ENCODE data around the gene EBPL. TPM values are rescaled to one million over a fixed set of nuclear protein-coding genes. Genes with fewer than 3 reads are reported as not detected.

Gene EBPL
- total and polyA plus RNA-seq, 2 donors from 2014 or later: 31.4 to 36.8 TPM

- Histone ChIP-seq H3K9me3 (ENCODE audit: control insufficient read depth in 2 of 3, insufficient read depth in 1 of 3, low read length in 3 of 3) (no peaks in the 10 kb centered on the region), H3K27me3 (ENCODE audit: control insufficient read depth, insufficient read depth, low read length) (no peaks in the 10 kb centered on the region), H3K4me1 (ENCODE audit: control insufficient read depth in 2 of 3, insufficient read depth in 2 of 3, low read depth in 1 of 3, low read length in 3 of 3) (peaks cover 0 to 2% (median 0%) of the 10 kb centered on the region in 3 donors), H3K4me3 (ENCODE audit: low read length in 3 of 3) (peak overlapping the region; percentile 45 to 66 (median 49)), H3K27ac (ENCODE audit: low read depth in 2 of 2, low read length in 2 of 2) (no peak overlapping the region), H3K9ac (ENCODE audit: low read length in 3 of 3) (peak overlapping the region in 1 of 3 donors; percentile 21), H3K36me3 (ENCODE audit: control insufficient read depth in 2 of 3, insufficient read depth in 3 of 3, low read length in 3 of 3) (no peaks in the 10 kb centered on the region)
- no peak for FAIRE-seq
- TF ChIP-seq CTCF (IDR thresholded peaks at IDR 0.05; ENCODE audit: borderline replicate concordance, extremely low read depth, insufficient read depth): no peak
- DNase-seq: peak in 2 of 5 donors; percentile 33 to 88
- intact Hi-C loops (cut with DNase I): no loop called here
These were observed 55.5 kb downstream of the EBPL start for GRCh38 chr13:49635599-49636433.

DNA sequence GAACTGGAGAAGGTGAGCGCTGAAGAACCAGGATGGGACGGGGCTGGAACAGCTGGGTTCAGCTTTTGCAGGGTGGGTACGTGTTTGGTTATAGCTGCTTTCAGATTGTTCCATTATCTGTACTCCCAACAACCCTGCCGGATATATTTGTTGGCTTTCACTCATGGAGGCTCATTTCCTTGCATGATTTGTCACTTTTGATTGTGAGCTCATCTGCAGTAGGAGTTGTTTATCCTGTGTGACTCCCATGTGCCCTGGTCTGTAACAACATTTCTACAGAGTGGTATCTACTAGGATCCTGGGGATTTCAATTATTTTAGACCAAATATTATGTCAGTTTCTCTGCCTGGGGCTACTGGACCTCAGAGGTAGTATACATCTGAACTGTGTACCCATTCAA, 57.6 kb downstream of the EBPL start:
- TF ChIP-seq CTCF (IDR thresholded peaks at IDR 0.05; ENCODE audit: borderline replicate concordance, extremely low read depth, insufficient read depth): no peak
- no peaks in the 10 kb centered on the region for H3K27me3 ChIP-seq (ENCODE audit: control insufficient read depth, insufficient read depth, low read length)
- FAIRE-seq (no peak), DNase-seq (no peak)
- no peaks in the 10 kb centered on the region for H3K9me3 ChIP-seq (ENCODE audit: control insufficient read depth in 2 of 3, insufficient read depth in 1 of 3, low read length in 3 of 3)
- intact Hi-C loops (cut with DNase I): no loop called here
- no peak overlapping the region for H3K9ac ChIP-seq (ENCODE audit: low read length in 3 of 3)
- H3K27ac ChIP-seq (ENCODE audit: low read depth in 2 of 2, low read length in 2 of 2): no peak overlapping the region
- H3K4me1 ChIP-seq (ENCODE audit: control insufficient read depth in 2 of 3, insufficient read depth in 2 of 3, low read depth in 1 of 3, low read length in 3 of 3): peaks cover 0 to 2% (median 0%) of the 10 kb centered on the region in 3 donors
- no peak overlapping the region for H3K4me3 ChIP-seq (ENCODE audit: low read length in 3 of 3)
- no peaks in the 10 kb centered on the region for H3K36me3 ChIP-seq (ENCODE audit: control insufficient read depth in 2 of 3, insufficient read depth in 3 of 3, low read length in 3 of 3)

GRCh38 chr13:49632156-49632555, 59.1 kb downstream of the EBPL start:
- DNase-seq (no peak), FAIRE-seq (no peak)
- no peak overlapping the region for H3K9ac ChIP-seq (ENCODE audit: low read length in 3 of 3)
- intact Hi-C loops (cut with DNase I): no loop called here
- H3K4me1 ChIP-seq (ENCODE audit: control insufficient read depth in 2 of 3, insufficient read depth in 2 of 3, low read depth in 1 of 3, low read length in 3 of 3): peaks cover 0 to 2% (median 0%) of the 10 kb centered on the region in 3 donors
- H3K27ac ChIP-seq (ENCODE audit: low read depth in 2 of 2, low read length in 2 of 2): no peak overlapping the region
- TF ChIP-seq CTCF (IDR thresholded peaks at IDR 0.05; ENCODE audit: borderline replicate concordance, extremely low read depth, insufficient read depth): no peak
- no peak overlapping the region for H3K4me3 ChIP-seq (ENCODE audit: low read length in 3 of 3)
- no peaks in the 10 kb centered on the region for H3K9me3 ChIP-seq (ENCODE audit: control insufficient read depth in 2 of 3, insufficient read depth in 1 of 3, low read length in 3 of 3)
- no peaks in the 10 kb centered on the region for H3K27me3 ChIP-seq (ENCODE audit: control insufficient read depth, insufficient read depth, low read length)
- no peaks in the 10 kb centered on the region for H3K36me3 ChIP-seq (ENCODE audit: control insufficient read depth in 2 of 3, insufficient read depth in 3 of 3, low read length in 3 of 3)

Data from kidney (tissue), 14 donors.